Measurements from ENCODE around the gene SSH2. TPM values are rescaled to one million over a fixed set of nuclear protein-coding genes. Genes with fewer than 3 reads are reported as not detected.
A peak's percentile ranks its signal among the peaks of the same experiment; 100 is the strongest.

The SSH2 gene
- total and polyA plus RNA-seq, 5 donors from 2014 or later: 27.2 to 90.4 (median 38.2) TPM

DNA sequence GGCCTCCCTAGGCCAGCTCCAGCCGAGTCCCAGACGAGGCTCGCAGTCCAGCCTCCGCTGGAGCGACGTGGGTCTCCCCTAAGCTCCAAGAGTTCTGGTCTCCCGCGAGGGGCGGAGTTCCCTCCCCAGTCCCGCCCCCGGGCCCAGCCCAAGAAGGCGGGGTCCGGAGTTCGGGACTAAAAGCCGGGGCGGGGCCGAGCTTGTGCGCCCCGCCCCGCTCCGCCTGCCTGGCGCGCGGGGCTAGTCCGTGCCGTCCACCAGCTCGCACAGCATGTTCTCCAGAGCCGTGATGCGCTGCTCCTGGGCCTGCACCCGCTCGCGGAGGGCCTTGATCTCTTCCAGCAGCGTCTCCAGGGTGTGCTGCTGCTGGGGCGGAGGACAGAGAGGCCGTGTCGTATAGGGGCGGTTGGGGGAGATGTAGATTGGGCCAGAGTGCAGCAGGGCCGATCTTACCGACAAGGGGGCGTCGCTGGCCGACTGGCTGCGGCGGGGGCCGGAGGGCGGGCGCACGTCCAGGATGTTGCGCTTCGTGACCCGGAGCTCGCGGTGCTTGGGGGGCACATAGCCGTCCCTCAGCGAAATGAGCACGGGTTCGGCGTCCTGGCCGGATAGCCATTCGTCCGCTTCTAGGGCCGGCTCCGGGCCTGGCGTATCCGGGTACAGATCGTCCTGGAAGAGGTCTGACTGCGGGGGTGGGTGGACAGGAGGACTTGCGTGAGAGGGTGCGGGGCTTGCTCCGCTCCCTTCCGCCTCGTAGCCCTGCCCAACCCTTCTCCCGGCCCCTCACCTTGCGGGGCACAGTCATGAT lies 314.3 kb downstream of the SSH2 start:
- Histone ChIP-seq H3K27me3 (ENCODE audit: control insufficient read depth, insufficient read depth, low read length) (no peaks in the 10 kb centered on the region), H3K36me3 (ENCODE audit: control insufficient read depth, insufficient read depth, low read length) (no peaks in the 10 kb centered on the region), H3K9me3 (ENCODE audit: control insufficient read depth in 2 of 2, low read length in 2 of 2) (no peaks in the 10 kb centered on the region), H3K4me1 (ENCODE audit: control insufficient read depth, insufficient read depth, low read length, poor library complexity, severe bottlenecking) (peaks cover 59% of the 10 kb centered on the region), H3K27ac (ENCODE audit: insufficient read depth, low read length, poor library complexity, severe bottlenecking) (peak overlapping the region; percentile 60), H3K4me3 (ENCODE audit: low read depth, low read length) (peak overlapping the region; percentile 84)
- Mint-ChIP-seq H3K9me3 (no peaks in the 10 kb centered on the region), H3K4me3 (peak overlapping the region; percentile 90 to 95 (median 92)), H3K4me1 (peaks cover 3 to 43% (median 24%) of the 10 kb centered on the region in 4 donors), H3K36me3 (no peaks in the 10 kb centered on the region), H3K27ac (peak overlapping the region in 2 of 3 donors; percentile 90 to 93), H3K27me3 (peaks cover 7% of the 10 kb centered on the region)
- DNase-seq (peak; percentile 83 to 90 (median 86)), ATAC-seq (ENCODE audit: low read depth in 2 of 2) (peak; percentile 61 to 62)

DNA sequence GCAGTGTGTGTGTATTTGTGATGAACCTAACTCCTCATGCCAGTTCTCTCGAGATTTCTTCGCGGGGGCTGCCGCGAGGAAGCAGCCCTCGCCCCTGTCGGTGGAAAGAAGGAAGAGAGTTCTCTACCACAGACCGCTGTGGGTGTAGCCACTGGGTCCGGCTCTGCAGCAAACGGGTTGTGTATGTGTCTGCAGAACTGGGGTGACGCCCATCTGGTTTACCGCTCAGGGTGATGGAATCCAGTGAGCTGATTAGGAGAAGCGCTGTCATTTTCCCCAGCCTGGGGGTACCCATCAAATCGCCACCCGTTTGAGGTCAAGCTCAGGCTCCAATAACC lies 315.0 kb downstream of the SSH2 start:
- Mint-ChIP-seq H3K27ac (peak overlapping the region in 2 of 3 donors; percentile 90 to 93), H3K4me1 (peaks cover 3 to 43% (median 22%) of the 10 kb centered on the region in 4 donors), H3K36me3 (no peaks in the 10 kb centered on the region), H3K4me3 (peak overlapping the region; percentile 90 to 95 (median 92)), H3K9me3 (no peaks in the 10 kb centered on the region), H3K27me3 (peaks cover 7% of the 10 kb centered on the region)
- DNase-seq (peak; percentile 53 to 90 (median 81)), ATAC-seq (ENCODE audit: low read depth in 2 of 2) (peak; percentile 47 to 54)
- H3K27me3 ChIP-seq (ENCODE audit: control insufficient read depth, insufficient read depth, low read length): no peaks in the 10 kb centered on the region
- H3K36me3 ChIP-seq (ENCODE audit: control insufficient read depth, insufficient read depth, low read length): no peaks in the 10 kb centered on the region
- H3K4me1 ChIP-seq (ENCODE audit: control insufficient read depth, insufficient read depth, low read length, poor library complexity, severe bottlenecking): peaks cover 59% of the 10 kb centered on the region
- H3K9me3 ChIP-seq (ENCODE audit: control insufficient read depth in 2 of 2, low read length in 2 of 2): no peaks in the 10 kb centered on the region
- peak overlapping the region; percentile 60 for H3K27ac ChIP-seq (ENCODE audit: insufficient read depth, low read length, poor library complexity, severe bottlenecking)
- peak overlapping the region; percentile 84 for H3K4me3 ChIP-seq (ENCODE audit: low read depth, low read length)

DNA sequence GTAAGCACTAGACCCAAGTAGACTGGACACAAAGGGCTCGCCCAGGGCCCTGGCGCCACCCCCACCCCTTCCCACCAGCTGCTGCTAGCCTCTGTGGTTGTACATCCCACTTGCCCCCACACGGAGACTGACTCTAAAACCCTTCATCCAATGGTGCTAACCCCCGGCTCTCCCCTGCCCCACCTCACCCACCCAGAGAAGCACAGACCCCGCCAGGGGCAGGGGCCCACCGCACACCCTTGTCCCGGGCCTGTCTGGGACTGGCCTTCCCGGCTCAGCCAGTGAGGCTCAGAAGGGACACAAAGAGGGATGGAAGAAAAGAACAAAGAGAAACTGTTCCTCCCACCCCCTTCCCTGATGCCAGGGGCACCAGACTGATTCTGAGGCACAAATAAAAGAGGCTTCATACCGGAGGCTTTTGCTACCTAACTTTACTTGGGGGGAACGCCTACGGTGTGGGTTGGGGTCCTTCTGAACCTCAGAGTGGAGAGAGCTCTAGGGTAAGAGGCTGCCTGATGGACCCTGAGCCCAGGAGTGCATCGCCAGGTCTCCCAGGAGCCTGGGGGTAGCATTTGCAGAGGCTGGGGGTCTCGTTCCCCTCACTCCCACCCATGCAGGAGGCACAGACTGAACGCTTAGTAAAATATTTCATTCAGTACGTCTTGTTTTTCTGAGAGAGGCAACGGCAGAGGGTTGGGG lies 315.5 kb downstream of the SSH2 start:
- ATAC-seq (ENCODE audit: low read depth in 2 of 2): no peak
- H3K4me1 ChIP-seq (ENCODE audit: control insufficient read depth, insufficient read depth, low read length, poor library complexity, severe bottlenecking): peaks cover 59% of the 10 kb centered on the region
- peak overlapping the region; percentile 9 to 93 (median 90) for H3K27ac Mint-ChIP-seq
- H3K9me3 ChIP-seq (ENCODE audit: control insufficient read depth in 2 of 2, low read length in 2 of 2): no peaks in the 10 kb centered on the region
- peak overlapping the region; percentile 84 for H3K4me3 ChIP-seq (ENCODE audit: low read depth, low read length)
- H3K27ac ChIP-seq (ENCODE audit: insufficient read depth, low read length, poor library complexity, severe bottlenecking): peak overlapping the region; percentile 60
- no peaks in the 10 kb centered on the region for H3K27me3 ChIP-seq (ENCODE audit: control insufficient read depth, insufficient read depth, low read length)
- DNase-seq: no peak
- peaks cover 7% of the 10 kb centered on the region for H3K27me3 Mint-ChIP-seq
- H3K36me3 ChIP-seq (ENCODE audit: control insufficient read depth, insufficient read depth, low read length): no peaks in the 10 kb centered on the region
- peak overlapping the region; percentile 90 to 95 (median 92) for H3K4me3 Mint-ChIP-seq
- H3K36me3 Mint-ChIP-seq: no peaks in the 10 kb centered on the region
- peaks cover 3 to 43% (median 20%) of the 10 kb centered on the region in 4 donors for H3K4me1 Mint-ChIP-seq
- no peaks in the 10 kb centered on the region for H3K9me3 Mint-ChIP-seq

DNA sequence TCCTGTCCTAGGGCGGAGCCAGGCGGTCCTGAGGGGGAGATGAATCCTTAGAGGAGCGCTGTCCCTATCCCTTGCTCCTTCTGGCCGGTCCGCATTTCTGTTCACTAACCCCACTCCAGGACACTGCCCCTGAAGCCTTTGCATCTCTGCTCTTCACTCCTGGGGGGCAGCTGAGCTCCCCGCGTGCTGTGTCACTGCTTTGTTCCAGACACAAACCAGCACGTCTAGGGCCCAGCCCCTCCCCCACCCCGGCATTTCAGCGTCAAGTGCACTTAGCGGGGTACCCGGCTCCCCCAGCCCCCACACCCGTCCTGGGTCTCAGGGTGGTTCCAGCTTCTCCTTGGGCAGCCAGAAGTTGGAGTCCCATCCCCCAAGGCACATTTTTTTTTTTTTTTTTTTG lies 316.2 kb downstream of the SSH2 start:
- Histone ChIP-seq H3K27me3 (ENCODE audit: control insufficient read depth, insufficient read depth, low read length) (no peaks in the 10 kb centered on the region), H3K9me3 (ENCODE audit: control insufficient read depth in 2 of 2, low read length in 2 of 2) (no peaks in the 10 kb centered on the region), H3K4me1 (ENCODE audit: control insufficient read depth, insufficient read depth, low read length, poor library complexity, severe bottlenecking) (peaks cover 59% of the 10 kb centered on the region), H3K27ac (ENCODE audit: insufficient read depth, low read length, poor library complexity, severe bottlenecking) (no peak overlapping the region), H3K4me3 (ENCODE audit: low read depth, low read length) (no peak overlapping the region), H3K36me3 (ENCODE audit: control insufficient read depth, insufficient read depth, low read length) (no peaks in the 10 kb centered on the region)
- DNase-seq (no peak), ATAC-seq (ENCODE audit: low read depth in 2 of 2) (no peak)
- no peaks in the 10 kb centered on the region for H3K9me3 Mint-ChIP-seq
- peak overlapping the region in 3 of 4 donors; percentile 67 to 90 (median 74) for H3K4me3 Mint-ChIP-seq
- H3K36me3 Mint-ChIP-seq: no peaks in the 10 kb centered on the region
- H3K27me3 Mint-ChIP-seq: peaks cover 7% of the 10 kb centered on the region
- H3K4me1 Mint-ChIP-seq: peaks cover 3 to 43% (median 20%) of the 10 kb centered on the region in 4 donors
- H3K27ac Mint-ChIP-seq: peak overlapping the region in 1 of 3 donors; percentile 86

DNA sequence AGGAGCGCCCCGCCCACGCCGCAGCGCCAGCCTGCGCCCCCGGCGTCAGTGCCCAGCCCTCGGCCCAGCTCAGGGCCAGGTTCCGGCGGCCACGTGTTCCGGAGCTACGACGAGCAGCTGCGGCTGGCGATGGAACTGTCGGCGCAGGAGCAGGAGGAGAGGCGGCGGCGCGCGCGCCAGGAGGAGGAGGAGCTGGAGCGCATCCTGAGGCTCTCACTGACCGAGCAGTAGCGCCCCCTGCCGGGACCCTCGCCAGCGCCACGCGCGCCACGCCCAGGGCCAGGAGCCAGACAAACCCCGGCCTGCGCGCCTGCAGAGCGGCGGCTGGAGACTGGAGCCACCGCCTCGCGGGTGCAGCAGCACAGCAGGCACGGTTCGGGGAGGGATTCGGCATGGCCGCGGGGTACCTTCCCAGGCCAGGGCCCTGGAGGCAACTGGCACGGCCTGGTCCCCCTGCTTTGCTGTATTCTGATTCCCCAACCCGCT lies 316.6 kb downstream of the SSH2 start:
- Mint-ChIP-seq H3K9me3 (no peaks in the 10 kb centered on the region), H3K36me3 (no peaks in the 10 kb centered on the region), H3K27ac (no peak overlapping the region), H3K4me3 (peak overlapping the region in 3 of 4 donors; percentile 4 to 90 (median 74)), H3K27me3 (peaks cover 7% of the 10 kb centered on the region), H3K4me1 (peaks cover 3 to 43% (median 20%) of the 10 kb centered on the region in 4 donors)
- Histone ChIP-seq H3K36me3 (ENCODE audit: control insufficient read depth, insufficient read depth, low read length) (no peaks in the 10 kb centered on the region), H3K9me3 (ENCODE audit: control insufficient read depth in 2 of 2, low read length in 2 of 2) (no peaks in the 10 kb centered on the region), H3K27ac (ENCODE audit: insufficient read depth, low read length, poor library complexity, severe bottlenecking) (no peak overlapping the region), H3K4me1 (ENCODE audit: control insufficient read depth, insufficient read depth, low read length, poor library complexity, severe bottlenecking) (peaks cover 58% of the 10 kb centered on the region), H3K4me3 (ENCODE audit: low read depth, low read length) (no peak overlapping the region), H3K27me3 (ENCODE audit: control insufficient read depth, insufficient read depth, low read length) (no peaks in the 10 kb centered on the region)
- peak; percentile 86 to 89 (median 88) for DNase-seq
- ATAC-seq (ENCODE audit: low read depth in 2 of 2): peak; percentile 40 to 44

DNA sequence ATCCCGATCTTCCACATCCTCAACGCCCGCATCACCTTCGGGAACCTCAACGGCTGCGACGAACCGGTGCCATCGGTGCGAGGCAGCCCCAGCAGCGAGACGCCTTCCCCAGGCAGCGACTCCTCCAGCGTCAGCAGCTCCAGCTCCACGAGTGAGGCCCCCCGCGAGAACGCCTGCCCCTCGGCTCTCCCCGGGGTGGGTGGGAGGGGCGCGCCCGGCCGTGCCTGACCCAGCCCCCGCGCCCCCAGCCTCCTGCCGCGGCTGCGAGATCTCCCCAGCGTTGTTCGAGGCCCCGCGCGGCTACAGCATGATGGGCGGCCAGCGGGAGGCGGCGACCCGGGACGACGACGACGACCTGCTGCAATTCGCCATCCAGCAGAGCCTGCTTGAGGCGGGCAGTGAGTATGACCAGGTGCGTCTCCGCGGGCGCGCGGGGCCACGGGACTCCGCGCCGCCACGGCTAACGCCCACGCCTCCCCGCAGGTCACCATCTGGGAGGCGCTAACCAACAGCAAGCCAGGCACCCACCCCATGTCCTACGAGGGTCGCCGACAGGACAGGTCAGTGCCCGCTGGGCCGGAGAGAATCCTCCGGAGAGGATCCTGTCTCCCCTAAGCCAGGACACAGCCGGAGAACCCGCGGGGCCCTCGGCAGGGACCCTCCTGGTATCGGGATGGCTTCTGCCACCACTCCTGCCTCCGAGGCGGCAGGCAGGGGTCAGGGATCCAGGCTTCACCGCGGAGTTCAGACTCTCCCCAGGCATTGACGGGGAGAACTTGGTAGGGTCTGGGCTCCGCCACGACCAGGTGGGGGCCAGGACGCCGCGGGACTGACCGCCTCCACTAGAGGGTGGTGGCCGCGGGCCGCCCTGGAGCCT lies 317.4 kb downstream of the SSH2 start:
- H3K27ac Mint-ChIP-seq: no peak overlapping the region
- Histone ChIP-seq H3K27ac (ENCODE audit: insufficient read depth, low read length, poor library complexity, severe bottlenecking) (no peak overlapping the region), H3K4me3 (ENCODE audit: low read depth, low read length) (no peak overlapping the region), H3K27me3 (ENCODE audit: control insufficient read depth, insufficient read depth, low read length) (no peaks in the 10 kb centered on the region), H3K36me3 (ENCODE audit: control insufficient read depth, insufficient read depth, low read length) (no peaks in the 10 kb centered on the region), H3K9me3 (ENCODE audit: control insufficient read depth in 2 of 2, low read length in 2 of 2) (no peaks in the 10 kb centered on the region), H3K4me1 (ENCODE audit: control insufficient read depth, insufficient read depth, low read length, poor library complexity, severe bottlenecking) (peaks cover 50% of the 10 kb centered on the region)
- H3K4me3 Mint-ChIP-seq: peak overlapping the region in 2 of 4 donors; percentile 50 to 64
- DNase-seq: no peak
- no peak for ATAC-seq (ENCODE audit: low read depth in 2 of 2)
- no peaks in the 10 kb centered on the region for H3K9me3 Mint-ChIP-seq
- peaks cover 7% of the 10 kb centered on the region for H3K27me3 Mint-ChIP-seq
- H3K36me3 Mint-ChIP-seq: no peaks in the 10 kb centered on the region
- peaks cover 3 to 38% (median 20%) of the 10 kb centered on the region in 4 donors for H3K4me1 Mint-ChIP-seq

DNA sequence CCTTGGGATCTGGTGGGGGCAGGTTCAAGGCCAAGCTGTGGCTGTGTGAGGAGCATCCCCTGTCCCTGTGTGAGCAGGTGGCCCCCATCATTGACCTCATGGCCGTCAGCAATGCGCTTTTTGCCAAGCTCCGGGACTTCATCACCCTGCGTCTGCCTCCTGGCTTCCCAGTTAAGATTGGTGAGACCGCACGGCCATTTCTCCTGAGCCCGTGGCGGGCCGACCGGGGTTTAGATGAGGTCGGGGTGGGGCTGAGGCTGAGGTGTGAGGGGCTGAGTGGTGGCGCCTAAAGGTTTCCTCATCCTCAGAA lies 318.0 kb downstream of the SSH2 start:
- H3K9me3 ChIP-seq (ENCODE audit: control insufficient read depth in 2 of 2, low read length in 2 of 2): no peaks in the 10 kb centered on the region
- H3K4me1 ChIP-seq (ENCODE audit: control insufficient read depth, insufficient read depth, low read length, poor library complexity, severe bottlenecking): peaks cover 44% of the 10 kb centered on the region
- H3K4me3 ChIP-seq (ENCODE audit: low read depth, low read length): no peak overlapping the region
- peak overlapping the region in 1 of 4 donors; percentile 92 for H3K4me3 Mint-ChIP-seq
- no peaks in the 10 kb centered on the region for H3K27me3 ChIP-seq (ENCODE audit: control insufficient read depth, insufficient read depth, low read length)
- H3K4me1 Mint-ChIP-seq: peaks cover 3 to 33% (median 18%) of the 10 kb centered on the region in 4 donors
- H3K36me3 ChIP-seq (ENCODE audit: control insufficient read depth, insufficient read depth, low read length): no peaks in the 10 kb centered on the region
- DNase-seq (no peak), ATAC-seq (ENCODE audit: low read depth in 2 of 2) (no peak)
- H3K27ac Mint-ChIP-seq: no peak overlapping the region
- no peak overlapping the region for H3K27ac ChIP-seq (ENCODE audit: insufficient read depth, low read length, poor library complexity, severe bottlenecking)
- H3K27me3 Mint-ChIP-seq: peaks cover 4% of the 10 kb centered on the region
- no peaks in the 10 kb centered on the region for H3K9me3 Mint-ChIP-seq
- H3K36me3 Mint-ChIP-seq: no peaks in the 10 kb centered on the region

All from CD4-positive, CD25-positive, alpha-beta regulatory T cell (primary cell).